Smooth muscle cell (in vitro differentiated cells): ENCODE data around the gene FANCD2. TPM values are rescaled to one million over a fixed set of nuclear protein-coding genes. Genes with fewer than 3 reads are reported as not detected.
A peak's percentile ranks its signal among the peaks of the same experiment; 100 is the strongest.

ENCODE experiments used
- DNase-seq: peaks from one replicate; lab custom pipeline; 2025; ENCODE audit not compliant: unreplicated experiment; lab: John Stamatoyannopoulos, UW
- H2AFZ ChIP-seq: fragments of 200-600 bp; sonication (generic); 2 replicates; pipeline ENCODE4 v1.6.0; 2016; ENCODE audit warnings: antibody characterized with exemption, low read depth, mild to moderate bottlenecking
- H3F3A ChIP-seq: fragments of 200-600 bp; sonication (generic); 2 replicates; pipeline ENCODE4 v1.6.0; 2017; ENCODE audit warnings: antibody characterized with exemption, low read depth
- H3K27ac ChIP-seq: fragments of 200-600 bp; sonication (generic); 2 replicates; pipeline ENCODE4 v1.5.1; 2016; ENCODE audit warnings: low read depth, mild to moderate bottlenecking
- H3K27me3 ChIP-seq: fragments of 200-600 bp; sonication (generic); 2 replicates; pipeline ENCODE4 v1.6.1; 2016; ENCODE audit warnings: low read depth, mild to moderate bottlenecking
- H3K36me3 ChIP-seq: fragments of 200-600 bp; sonication (generic); 2 replicates; pipeline ENCODE4 v1.5.1; 2016; ENCODE audit warnings: low read depth
- H3K4me1 ChIP-seq: fragments of 200-600 bp; sonication (generic); 2 replicates; pipeline ENCODE4 v1.5.1; 2016; ENCODE audit warnings: low read depth
- H3K4me2 ChIP-seq: fragments of 200-600 bp; sonication (generic); 2 replicates; pipeline ENCODE4 v1.6.0; 2016; ENCODE audit warnings: mild to moderate bottlenecking
- H3K4me3 ChIP-seq: fragments of 200-600 bp; sonication (generic); 2 replicates; pipeline ENCODE4 v1.5.1; 2016; ENCODE audit warnings: mild to moderate bottlenecking
- H3K79me2 ChIP-seq: fragments of 200-600 bp; sonication (generic); 2 replicates; pipeline ENCODE4 v1.6.0; 2016; ENCODE audit warnings: low read depth, mild to moderate bottlenecking
- H3K9ac ChIP-seq: fragments of 200-600 bp; sonication (generic); 2 replicates; pipeline ENCODE4 v1.6.0; 2016; ENCODE audit warnings: low read depth
- H3K9me3 ChIP-seq: fragments of 200-600 bp; sonication (generic); replicated peaks from 2 replicates; pipeline ENCODE4 v1.5.1; 2016; ENCODE audit warnings: low read depth
- H4K20me1 ChIP-seq: fragments of 200-600 bp; sonication (generic); 2 replicates; pipeline ENCODE4 v1.6.0; 2016; ENCODE audit warnings: low read depth
- WGBS: methylation state at CpG from one replicate; pipeline ENCODE4 v1.1.7; 2016; ENCODE audit warnings: low lambda C conversion rate; 5-methylcytosine and 5-hydroxymethylcytosine counted together
- polyA plus RNA-seq: library from polyadenylated mRNA; unstranded; fragments of >200 nt; fragmentation: Nextera tagmentation; extraction: Ambion mirVana; gene quantifications from 2 replicates; pipeline ENCODE4 v1.2.1, GENCODE V29; 2016
- total RNA-seq: library from RNA; depleted of rRNA; stranded (reverse); fragments of >200 nt; gene quantifications from 2 replicates; pipeline ENCODE4 v1.2.3, GENCODE V29; 2014
- TF ChIP-seq, protein P1 (sequence below): fragments of 200-600 bp; sonication (generic); IDR thresholded peaks from 2 replicates; pipeline ENCODE4 v1.5.1; 2017; ENCODE audit warnings: borderline replicate concordance, mild to moderate bottlenecking, antibody characterized with exemption; ENCODE audit not compliant: insufficient read depth, poor library complexity, severe bottlenecking

FANCD2 gene
- total and polyA plus RNA-seq, 2 experiments from 2014 or later: 4.4 to 7.6 TPM

DNA sequence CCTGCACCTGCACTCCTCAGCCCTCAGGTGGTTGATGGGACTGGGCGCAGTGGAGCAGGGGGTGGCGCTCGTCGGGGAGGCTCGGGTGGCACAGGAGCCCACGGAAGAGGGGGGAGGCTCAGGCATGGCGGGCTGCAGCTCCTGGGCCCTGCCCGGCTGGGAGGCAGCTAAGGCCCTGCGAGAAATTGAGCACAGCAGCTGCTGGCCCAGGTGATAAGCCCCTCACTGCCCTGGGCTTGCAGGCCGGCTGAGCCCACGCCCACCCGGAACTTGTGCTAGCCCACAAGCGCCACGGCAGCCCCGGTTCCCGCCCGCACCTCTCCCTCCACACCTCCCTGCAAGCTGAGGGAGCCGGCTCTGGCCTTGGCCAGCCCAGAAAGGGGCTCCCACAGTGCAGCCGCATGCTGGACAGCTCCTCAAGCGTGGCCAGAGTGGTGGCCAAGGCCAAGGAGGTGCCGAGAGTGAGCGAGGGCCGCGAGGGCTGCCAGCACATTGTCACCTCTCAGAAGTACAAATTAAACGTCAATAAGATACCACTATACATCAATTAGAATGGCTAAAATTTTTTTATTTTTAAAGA, 110.3 kb downstream of the FANCD2 start:
- no peak for DNase-seq
- no peaks in the 10 kb centered on the region for H3K79me2 ChIP-seq
- 97% methylated on average over 24 of the region's 25 CpGs for WGBS
- H4K20me1 ChIP-seq: no peaks in the 10 kb centered on the region
- no peak overlapping the region for H2AFZ ChIP-seq
- no peaks in the 10 kb centered on the region for H3F3A ChIP-seq
- no peaks in the 10 kb centered on the region for H3K36me3 ChIP-seq
- no peak overlapping the region for H3K27ac ChIP-seq
- H3K4me3 ChIP-seq: no peak overlapping the region
- TF ChIP-seq, protein P1, sequence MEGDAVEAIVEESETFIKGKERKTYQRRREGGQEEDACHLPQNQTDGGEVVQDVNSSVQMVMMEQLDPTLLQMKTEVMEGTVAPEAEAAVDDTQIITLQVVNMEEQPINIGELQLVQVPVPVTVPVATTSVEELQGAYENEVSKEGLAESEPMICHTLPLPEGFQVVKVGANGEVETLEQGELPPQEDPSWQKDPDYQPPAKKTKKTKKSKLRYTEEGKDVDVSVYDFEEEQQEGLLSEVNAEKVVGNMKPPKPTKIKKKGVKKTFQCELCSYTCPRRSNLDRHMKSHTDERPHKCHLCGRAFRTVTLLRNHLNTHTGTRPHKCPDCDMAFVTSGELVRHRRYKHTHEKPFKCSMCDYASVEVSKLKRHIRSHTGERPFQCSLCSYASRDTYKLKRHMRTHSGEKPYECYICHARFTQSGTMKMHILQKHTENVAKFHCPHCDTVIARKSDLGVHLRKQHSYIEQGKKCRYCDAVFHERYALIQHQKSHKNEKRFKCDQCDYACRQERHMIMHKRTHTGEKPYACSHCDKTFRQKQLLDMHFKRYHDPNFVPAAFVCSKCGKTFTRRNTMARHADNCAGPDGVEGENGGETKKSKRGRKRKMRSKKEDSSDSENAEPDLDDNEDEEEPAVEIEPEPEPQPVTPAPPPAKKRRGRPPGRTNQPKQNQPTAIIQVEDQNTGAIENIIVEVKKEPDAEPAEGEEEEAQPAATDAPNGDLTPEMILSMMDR: no peak
- no peaks in the 10 kb centered on the region for H3K27me3 ChIP-seq
- no peak overlapping the region for H3K4me2 ChIP-seq
- no peaks in the 10 kb centered on the region for H3K4me1 ChIP-seq
- H3K9me3 ChIP-seq: no peaks in the 10 kb centered on the region
- H3K9ac ChIP-seq: no peak overlapping the region

DNA sequence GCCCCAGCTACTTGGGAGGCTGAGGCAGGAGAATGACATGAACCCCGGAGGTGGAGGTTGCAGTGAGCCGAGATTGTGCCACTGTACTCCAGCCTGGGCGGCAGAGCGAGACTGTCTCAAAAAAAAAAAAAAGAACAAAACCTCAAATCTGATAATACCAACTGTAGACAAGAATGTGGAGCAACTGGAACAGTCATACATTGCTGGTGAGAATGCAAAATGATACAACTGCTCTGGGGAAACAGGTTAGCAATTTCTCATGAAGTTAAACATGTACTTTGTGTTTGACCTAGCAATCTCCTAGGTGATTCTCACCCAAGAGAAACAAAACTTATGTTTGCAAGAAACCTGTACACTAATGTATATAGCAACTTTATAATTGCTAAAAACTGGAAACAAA, 110.9 kb downstream of the FANCD2 start:
- Histone ChIP-seq H3F3A (no peaks in the 10 kb centered on the region), H3K27me3 (no peaks in the 10 kb centered on the region), H3K9ac (no peak overlapping the region), H2AFZ (no peak overlapping the region), H3K27ac (peak overlapping the region; percentile 68), H3K9me3 (no peaks in the 10 kb centered on the region), H4K20me1 (no peaks in the 10 kb centered on the region), H3K36me3 (no peaks in the 10 kb centered on the region), H3K4me3 (no peak overlapping the region), H3K79me2 (peaks cover 3% of the 10 kb centered on the region), H3K4me1 (no peaks in the 10 kb centered on the region), H3K4me2 (no peak overlapping the region)
- TF ChIP-seq, protein P1: no peak
- no peak for DNase-seq
- 84% methylated on average over 4 of the region's 4 CpGs for WGBS

- H4K20me1 ChIP-seq: peaks cover 29% of the 10 kb centered on the region
- peak overlapping the region; percentile 66 for H3K4me3 ChIP-seq
- no peaks in the 10 kb centered on the region for H3F3A ChIP-seq
- 86% methylated on average over 23 of the region's 23 CpGs for WGBS
- H3K36me3 ChIP-seq: no peaks in the 10 kb centered on the region
- peaks cover 42% of the 10 kb centered on the region for H3K79me2 ChIP-seq
- H3K4me1 ChIP-seq: peaks cover 9% of the 10 kb centered on the region
- DNase-seq: no peak
- peak overlapping the region; percentile 81 for H2AFZ ChIP-seq
- no peaks in the 10 kb centered on the region for H3K9me3 ChIP-seq
- H3K27me3 ChIP-seq: no peaks in the 10 kb centered on the region
- H3K4me2 ChIP-seq: peak overlapping the region; percentile 78
- TF ChIP-seq, protein P1: no peak
- H3K9ac ChIP-seq: no peak overlapping the region
- no peak overlapping the region for H3K27ac ChIP-seq
Measured at GRCh38 chr3:10140996-10141546, 114.8 kb downstream of the FANCD2 start.
